Activated T-cell treated with anti-CD3 and anti-CD28 coated beads for 1 hour (primary cell): ENCODE data around the gene MED27.

Experiments
- DNase-seq: peaks from one replicate; pipeline ENCODE4 v3.0.0-alpha.2; 2020; ENCODE audit warnings: low read depth

The MED27 gene

GRCh38 chr9:132041798-132042197 lies 37.9 kb downstream of the MED27 start:
- no peak for DNase-seq

- no peak for DNase-seq
Measured at GRCh38 chr9:132040808-132041207, 38.9 kb downstream of the MED27 start.

- no peak for DNase-seq
Measured at GRCh38 chr9:132040246-132040645, 39.4 kb downstream of the MED27 start.

GRCh38 chr9:132039284-132039683 lies 40.4 kb downstream of the MED27 start:
- DNase-seq = no peak

GRCh38 chr9:132037458-132037857 lies 42.2 kb downstream of the MED27 start:
- DNase-seq = no peak

- no peak for DNase-seq
Measured at GRCh38 chr9:132036521-132036920, 43.1 kb downstream of the MED27 start.

- DNase-seq = no peak
Measured at GRCh38 chr9:132035679-132036078, 44.0 kb downstream of the MED27 start.

- no peak for DNase-seq
Measured at GRCh38 chr9:132032238-132032950, 47.3 kb downstream of the MED27 start.

GRCh38 chr9:132031467-132032237 lies 48.0 kb downstream of the MED27 start:
- no peak for DNase-seq

- no peak for DNase-seq
Measured at GRCh38 chr9:132030626-132031325, 48.9 kb downstream of the MED27 start.

- no peak for DNase-seq
Measured at GRCh38 chr9:132027752-132028663, 51.7 kb downstream of the MED27 start.

GRCh38 chr9:132026932-132027585 lies 52.6 kb downstream of the MED27 start:
- no peak for DNase-seq

- no peak for DNase-seq
Measured at GRCh38 chr9:132025766-132026165, 53.9 kb downstream of the MED27 start.

- DNase-seq = no peak
Measured at GRCh38 chr9:132024589-132024988, 55.1 kb downstream of the MED27 start.

- DNase-seq = no peak
Measured at GRCh38 chr9:132023419-132024180, 56.1 kb downstream of the MED27 start.

- DNase-seq = no peak
Measured at GRCh38 chr9:132020820-132021510, 58.7 kb downstream of the MED27 start.

- DNase-seq = no peak
Measured at GRCh38 chr9:132020272-132020671, 59.4 kb downstream of the MED27 start.

GRCh38 chr9:132019702-132020101 lies 60.0 kb downstream of the MED27 start:
- no peak for DNase-seq

- DNase-seq = no peak
Measured at GRCh38 chr9:132018957-132019405, 60.7 kb downstream of the MED27 start.

- DNase-seq = no peak
Measured at GRCh38 chr9:132016456-132016855, 63.2 kb downstream of the MED27 start.
